Peyer's patch (tissue), 4 donors: ENCODE data around the gene NEK6.

ENCODE experiments used
- CTCF ChIP-seq, 6 experiments: fragments of 450-650 bp in 4 of 6; fragments of 200-600 bp in 2 of 6; sonication (generic) in 1 of 6; IDR thresholded peaks; one replicate each; pipeline ENCODE4 v1.5.1; 2017 to 2019; ENCODE audit warnings: antibody characterized with exemption in 6 of 6, mild to moderate bottlenecking in 3 of 6, moderate library complexity in 1 of 6
- POLR2A ChIP-seq, 2 donors: fragments of 450-650 bp; IDR thresholded peaks; one replicate each; pipeline ENCODE4 v1.5.1; 2017; ENCODE audit warnings: antibody characterized with exemption in 2 of 2, mild to moderate bottlenecking in 2 of 2, moderate library complexity in 2 of 2

GRCh38 chr9:124300312-124300711 lies 42.6 kb downstream of the NEK6 start:
- TF ChIP-seq CTCF (IDR thresholded peaks at IDR 0.05): no peak
- TF ChIP-seq POLR2A (IDR thresholded peaks at IDR 0.05): no peak
